ENCODE measurements around the gene CD151.

CD151 gene

GRCh38 chr11:843818-844692 lies 11.3 kb downstream of the CD151 start:
- DNase-seq = no peak

- no peak for DNase-seq
Observed at GRCh38 chr11:844693-845644, 12.2 kb downstream of the CD151 start.

- no peak for DNase-seq
Observed at GRCh38 chr11:845872-846495, 13.2 kb downstream of the CD151 start.

GRCh38 chr11:846496-847098 lies 13.8 kb downstream of the CD151 start:
- no peak for DNase-seq

- DNase-seq = no peak
Observed at GRCh38 chr11:847876-848275, 15.1 kb downstream of the CD151 start.

GRCh38 chr11:848380-848931 lies 15.7 kb downstream of the CD151 start:
- no peak for DNase-seq

- DNase-seq = no peak
Observed at GRCh38 chr11:849104-849824, 16.5 kb downstream of the CD151 start.

GRCh38 chr11:849951-850774 lies 17.4 kb downstream of the CD151 start:
- DNase-seq = no peak

GRCh38 chr11:850775-851763 lies 18.3 kb downstream of the CD151 start:
- DNase-seq = no peak

GRCh38 chr11:852762-853161 lies 20.0 kb downstream of the CD151 start:
- no peak for DNase-seq

GRCh38 chr11:853682-854448 lies 21.1 kb downstream of the CD151 start:
- no peak for DNase-seq

GRCh38 chr11:854601-855329 lies 22.0 kb downstream of the CD151 start:
- DNase-seq = no peak

GRCh38 chr11:855330-855674 lies 22.6 kb downstream of the CD151 start:
- DNase-seq = no peak

- no peak for DNase-seq
Observed at GRCh38 chr11:855796-856195, 23.0 kb downstream of the CD151 start.

- DNase-seq = no peak
Observed at GRCh38 chr11:856397-856796, 23.6 kb downstream of the CD151 start.

- no peak for DNase-seq
Observed at GRCh38 chr11:858053-858761, 25.5 kb downstream of the CD151 start.

GRCh38 chr11:858762-859339 lies 26.1 kb downstream of the CD151 start:
- DNase-seq = no peak

Data from SHP77 treated with DMSO at 0.1 percent for 48 hours (cell line).